NCI-H510A (cell line): ENCODE results near the gene PSMA6.
"Not testable (repeated sequence)": the region's sequence is repeated elsewhere in the genome, so short reads cannot be mapped to it uniquely, and the experiment has no call there.

Experiments used
- DNase-seq: peaks from one replicate; lab custom pipeline; 2025; lab: John Stamatoyannopoulos, UW

PSMA6 gene

GRCh38 chr14:35326375-35326774 lies 34.2 kb downstream of the PSMA6 start:
- no peak for DNase-seq

DNA sequence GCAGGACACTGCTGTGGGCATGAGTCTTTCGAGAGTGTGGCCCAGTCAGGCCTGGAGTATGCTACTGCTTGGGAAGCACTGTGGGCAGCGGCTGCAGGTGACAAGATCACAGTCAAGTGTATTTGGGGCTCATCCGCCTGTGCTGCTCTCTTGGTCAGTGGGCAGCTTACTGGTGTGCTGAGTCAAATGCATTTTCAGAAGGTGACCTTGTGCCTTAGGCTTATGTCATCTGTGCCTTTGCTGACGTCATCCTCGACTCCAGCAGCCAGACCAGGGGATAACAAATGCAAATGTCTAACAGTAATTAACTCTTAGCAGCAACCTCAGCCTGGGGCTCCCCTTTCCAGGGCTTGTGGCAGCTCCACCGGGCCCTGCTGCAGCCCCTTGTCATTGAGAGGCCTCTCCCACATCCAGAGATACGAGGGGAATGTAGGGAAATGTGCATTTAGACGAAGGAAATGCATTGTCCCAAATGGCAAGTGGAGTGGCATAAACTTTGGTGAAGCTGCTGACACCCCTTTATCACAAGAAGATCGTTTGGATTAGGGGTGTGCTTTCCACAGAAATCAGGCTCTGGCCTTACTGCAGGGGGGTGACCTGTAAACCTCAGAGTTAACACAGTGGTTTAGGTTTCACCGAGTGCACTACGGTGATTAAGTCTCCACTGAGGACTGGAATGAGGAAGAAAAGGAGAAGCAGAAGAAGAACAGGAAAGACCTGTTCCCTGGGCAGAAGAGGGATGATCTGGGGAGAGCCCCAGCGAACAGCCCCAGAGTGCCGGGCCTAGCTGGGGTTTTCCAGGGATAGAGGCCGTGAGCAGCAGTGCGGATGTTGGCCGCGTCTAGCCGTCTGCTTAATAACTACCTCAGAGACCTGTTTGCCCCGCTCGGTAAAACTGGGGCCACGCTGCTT lies 39.7 kb downstream of the PSMA6 start:
- peak; percentile 81 for DNase-seq

- peak; percentile 65 for DNase-seq
Observed at GRCh38 chr14:35332517-35333263, 40.5 kb downstream of the PSMA6 start.

DNA sequence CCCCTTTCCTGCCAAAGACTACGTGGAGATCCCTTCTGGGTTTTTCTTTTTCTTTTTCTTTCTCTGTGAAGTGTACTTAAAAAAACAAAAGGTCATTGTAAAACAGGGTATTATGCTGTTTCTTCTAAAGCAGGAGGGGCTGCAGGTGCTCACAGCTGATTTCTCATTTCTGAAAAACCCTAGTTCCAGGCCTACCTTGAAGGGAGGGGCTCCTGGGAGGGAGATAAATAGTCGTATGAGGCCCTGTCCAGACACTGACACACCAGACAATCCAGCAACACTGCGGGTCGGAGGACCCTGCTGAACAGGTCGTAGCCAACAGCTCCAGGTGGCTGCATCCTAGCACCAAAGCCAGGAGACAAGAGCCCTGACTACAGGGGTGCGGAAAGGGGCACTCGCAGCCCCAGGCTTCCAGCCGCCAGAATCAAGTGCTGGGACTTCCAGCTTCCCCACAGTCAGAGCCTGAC lies 41.1 kb downstream of the PSMA6 start:
- DNase-seq = no peak

DNA sequence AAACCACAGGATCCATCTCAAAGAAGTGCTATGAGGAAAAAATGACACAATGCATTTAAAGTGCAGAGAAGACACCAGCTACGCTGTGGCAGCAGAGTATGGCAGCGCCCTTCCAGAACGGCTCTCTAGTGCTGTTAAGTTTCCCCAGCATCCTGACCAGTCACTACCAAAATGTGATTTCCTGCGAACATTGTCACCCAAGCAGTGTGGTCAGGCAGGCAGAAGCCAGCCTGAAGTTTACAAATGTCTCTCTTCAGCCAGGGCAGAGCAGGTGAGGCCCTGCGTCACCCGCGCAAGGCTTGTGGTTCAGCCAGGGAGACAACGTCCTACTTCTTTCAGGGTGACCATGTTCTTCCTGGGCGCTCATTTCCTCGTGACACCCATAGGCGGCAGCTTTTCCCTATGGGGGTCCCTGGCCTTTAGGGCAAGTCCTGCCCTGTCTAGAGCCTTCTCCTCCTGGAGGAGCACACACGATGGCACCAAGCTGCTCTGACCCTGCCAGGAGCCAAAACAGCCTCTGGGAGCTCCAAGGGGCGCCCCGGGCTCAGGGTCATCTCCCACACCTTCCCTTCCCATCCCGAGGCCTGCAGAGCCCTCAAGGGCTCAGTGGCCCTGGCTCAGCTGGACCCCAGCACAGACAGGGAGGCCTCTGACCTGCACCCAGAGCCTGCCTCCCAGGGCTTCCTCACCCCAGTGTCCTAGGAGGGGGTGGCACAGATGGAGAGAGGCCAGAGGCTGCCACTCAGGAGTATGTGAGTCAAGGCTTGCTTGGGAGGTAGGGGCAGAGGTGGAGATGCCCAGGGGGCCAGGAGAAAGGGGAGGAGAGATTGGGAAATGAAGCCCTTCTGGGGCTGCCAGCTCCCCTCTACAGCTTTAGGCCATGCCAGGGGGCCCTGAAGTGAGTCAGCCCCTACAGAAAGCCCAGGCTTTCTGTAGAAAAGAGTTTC lies 41.9 kb downstream of the PSMA6 start:
- DNase-seq = no peak

DNA sequence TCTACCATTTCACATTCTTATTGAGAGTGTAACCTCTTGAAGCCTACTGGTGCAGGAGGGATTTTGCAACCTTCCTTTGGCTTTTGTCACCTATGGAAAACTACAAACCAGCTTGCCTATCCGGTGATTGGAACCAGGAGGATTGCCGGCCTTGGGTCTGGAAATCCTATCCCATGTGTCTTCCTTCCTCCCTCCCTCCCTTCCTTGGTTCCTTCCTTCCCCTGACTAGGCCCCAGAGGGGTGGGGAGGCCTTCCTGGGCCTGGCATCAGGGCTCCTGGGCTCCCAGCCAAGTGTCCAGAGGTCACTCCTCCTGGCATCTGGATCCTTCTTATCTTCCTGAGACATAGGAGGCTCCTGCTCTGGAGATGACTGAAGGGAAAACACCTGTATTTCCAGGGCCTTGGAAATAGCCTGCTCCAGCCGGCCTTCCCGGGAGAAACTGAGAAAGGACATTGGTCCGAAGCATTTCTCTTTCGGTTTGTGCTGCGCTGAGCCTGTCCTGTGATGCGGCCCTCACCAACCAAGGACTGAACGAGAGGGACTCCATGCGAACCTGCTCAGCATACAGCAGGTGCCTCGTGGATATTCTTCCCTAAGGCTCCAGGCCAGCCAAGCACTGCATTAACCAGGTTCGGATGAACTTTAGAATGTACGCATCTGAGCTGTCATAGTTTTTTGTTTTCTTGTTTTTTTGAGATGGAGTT lies 43.4 kb downstream of the PSMA6 start:
- DNase-seq = no peak

- DNase-seq = not testable (repeated sequence)
Observed at GRCh38 chr14:35336171-35336493, 44.0 kb downstream of the PSMA6 start.

DNA sequence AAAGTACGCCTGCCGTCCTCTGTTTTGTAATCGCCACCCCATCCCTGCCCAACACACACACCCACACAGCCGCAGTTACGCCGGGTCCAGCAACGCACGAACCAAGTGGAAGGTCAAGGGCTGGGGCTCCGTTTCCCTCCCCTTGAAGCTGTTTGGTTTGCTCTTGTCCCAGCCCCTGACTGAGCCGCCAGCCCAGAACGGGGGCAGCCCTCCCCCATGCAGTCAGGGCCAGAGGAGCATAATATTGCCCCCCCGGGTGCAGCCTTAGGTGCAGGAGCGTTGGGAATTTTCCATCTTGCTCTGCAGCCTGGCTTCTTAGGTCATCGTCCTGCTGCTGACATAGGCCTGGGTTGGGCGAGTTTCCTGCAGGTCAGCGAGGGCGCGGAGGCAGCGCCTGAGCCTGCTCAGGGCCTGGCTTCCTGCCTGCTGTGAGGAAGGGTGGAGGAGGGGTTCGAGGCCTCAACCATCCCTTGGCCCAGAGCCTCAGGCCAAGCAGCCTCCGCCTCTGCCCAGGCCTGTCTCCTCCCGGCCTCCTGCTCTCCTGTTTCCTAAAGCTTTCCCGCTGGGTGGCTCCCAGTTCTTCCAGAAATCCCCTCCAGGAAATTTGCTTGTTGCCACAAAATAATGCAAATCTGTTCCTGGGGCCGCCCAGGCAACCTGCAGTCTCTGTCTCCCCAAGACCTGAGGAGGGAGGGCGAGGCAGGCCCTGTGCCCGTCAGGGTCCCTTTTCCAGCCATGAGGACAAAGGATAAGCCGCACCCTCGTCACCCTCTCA lies 44.5 kb downstream of the PSMA6 start:
- DNase-seq = peak; percentile 66

DNA sequence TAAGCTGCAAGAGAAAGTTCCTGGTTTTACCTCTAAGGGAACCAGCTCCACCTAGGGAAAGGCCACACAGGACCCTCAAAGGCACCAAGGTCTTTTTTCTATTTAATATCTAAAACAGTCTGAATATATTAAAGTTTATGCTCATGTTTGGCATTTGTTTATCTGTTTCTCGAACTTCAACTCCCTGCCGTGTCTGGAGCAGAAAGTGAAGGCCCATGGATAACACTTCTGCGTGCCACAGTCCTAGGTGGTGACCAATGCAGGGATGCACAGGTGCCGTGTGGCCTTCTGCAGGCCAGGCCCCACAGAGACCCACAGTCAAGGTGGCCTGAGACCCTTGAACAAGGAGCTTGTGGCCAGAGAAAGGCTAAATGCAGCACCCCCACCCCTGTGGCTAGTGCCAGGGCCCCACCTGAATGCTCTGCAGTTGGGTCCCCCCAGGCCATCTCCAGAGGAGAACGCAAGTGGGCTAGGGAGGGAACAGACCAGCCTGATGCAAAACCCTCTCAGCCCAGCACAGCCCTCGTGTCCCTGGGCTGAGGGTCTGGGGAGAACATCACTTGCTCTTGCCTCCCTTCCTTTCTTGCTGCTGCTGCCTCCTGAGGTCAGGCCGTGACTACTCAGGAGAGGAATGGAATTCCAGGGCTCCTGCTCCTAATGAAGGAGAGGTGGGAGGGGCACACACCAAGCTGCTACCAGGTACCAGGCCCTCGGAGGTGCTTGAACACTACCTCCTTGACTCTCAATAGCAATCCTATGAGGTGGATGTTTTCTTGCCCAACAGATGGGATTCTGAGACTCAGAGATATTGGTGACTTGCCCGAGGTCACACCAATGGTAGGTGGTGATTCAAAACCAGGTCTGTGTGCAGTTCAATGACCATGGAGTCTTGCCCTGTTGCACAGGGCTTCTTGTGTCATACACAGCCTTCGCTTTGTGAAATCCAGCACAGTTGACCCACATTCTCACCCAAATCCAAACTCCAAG lies 45.4 kb downstream of the PSMA6 start:
- DNase-seq = no peak

DNA sequence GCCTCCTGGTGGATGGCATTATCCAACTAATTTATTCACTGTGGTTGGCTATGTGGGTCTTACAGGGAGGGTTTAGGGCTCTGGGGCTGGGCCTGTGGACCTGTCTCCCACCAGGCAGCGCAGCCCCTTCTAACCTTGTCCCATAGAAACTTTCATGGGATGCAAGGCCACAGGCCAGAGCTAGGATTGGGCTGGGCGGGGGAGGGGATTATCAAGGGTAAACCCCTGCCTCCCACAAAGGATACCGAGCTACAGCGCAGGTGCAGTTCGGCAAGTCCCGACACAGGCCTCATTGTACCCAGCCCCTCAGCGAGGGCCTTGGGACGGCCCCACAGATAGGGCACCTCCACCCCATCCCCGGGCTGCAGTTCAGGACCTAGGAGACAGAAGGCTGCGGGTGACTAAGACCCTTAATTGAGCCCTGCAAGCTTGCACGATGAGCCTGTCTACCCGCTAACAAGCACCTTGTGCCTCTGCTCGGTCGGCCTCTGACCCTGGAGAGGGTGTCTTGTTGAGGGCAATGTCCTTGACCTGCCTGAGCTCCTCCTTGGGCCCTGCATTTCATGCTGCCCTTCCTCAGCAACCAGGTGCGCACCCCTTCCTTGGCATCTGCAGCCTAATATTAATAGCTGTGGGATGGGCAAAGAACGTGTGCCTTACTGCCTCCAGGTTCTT lies 46.7 kb downstream of the PSMA6 start:
- no peak for DNase-seq

- DNase-seq = no peak
Observed at GRCh38 chr14:35339761-35340406, 47.7 kb downstream of the PSMA6 start.

DNA sequence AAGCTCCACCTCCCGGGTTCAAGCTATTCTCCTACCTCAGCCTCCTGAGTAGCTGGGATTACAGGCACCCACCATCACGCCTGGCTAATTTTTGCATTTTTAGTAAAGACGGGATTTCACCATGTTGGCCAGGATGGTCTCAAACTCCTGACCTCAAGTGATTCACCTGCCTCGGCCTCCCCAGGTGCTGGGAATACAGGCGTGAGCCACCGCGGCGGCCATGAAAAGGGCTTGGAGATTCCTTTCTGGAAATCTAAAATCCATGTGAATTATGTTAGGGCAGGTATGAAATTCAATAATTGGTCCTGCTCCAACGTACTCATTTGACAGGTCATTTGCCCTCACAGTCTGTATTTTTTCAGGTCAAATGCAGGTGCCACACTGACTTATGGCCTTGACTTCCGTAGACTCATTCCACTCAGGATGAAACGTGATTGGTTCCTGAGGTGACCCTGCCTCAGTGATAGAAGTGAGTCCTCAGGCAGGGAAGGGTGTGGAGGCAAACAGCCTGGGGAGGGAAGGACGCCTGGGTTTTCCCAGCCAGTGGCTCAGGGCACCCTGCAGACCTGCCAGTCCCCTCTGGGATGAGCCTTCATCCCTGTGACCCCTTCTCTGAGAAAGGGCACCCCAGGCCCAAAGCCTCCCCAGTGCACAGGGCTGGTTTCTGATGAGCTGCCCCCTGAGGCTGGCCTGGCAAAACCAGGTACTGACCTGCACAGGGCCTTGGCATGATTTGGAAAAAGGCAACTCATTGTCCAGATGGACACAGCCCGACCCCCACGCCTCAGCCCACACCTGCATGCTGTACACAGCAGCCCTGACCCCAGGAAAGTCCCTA lies 48.7 kb downstream of the PSMA6 start:
- DNase-seq = no peak

- no peak for DNase-seq
Observed at GRCh38 chr14:35341454-35341750, 49.2 kb downstream of the PSMA6 start.

DNA sequence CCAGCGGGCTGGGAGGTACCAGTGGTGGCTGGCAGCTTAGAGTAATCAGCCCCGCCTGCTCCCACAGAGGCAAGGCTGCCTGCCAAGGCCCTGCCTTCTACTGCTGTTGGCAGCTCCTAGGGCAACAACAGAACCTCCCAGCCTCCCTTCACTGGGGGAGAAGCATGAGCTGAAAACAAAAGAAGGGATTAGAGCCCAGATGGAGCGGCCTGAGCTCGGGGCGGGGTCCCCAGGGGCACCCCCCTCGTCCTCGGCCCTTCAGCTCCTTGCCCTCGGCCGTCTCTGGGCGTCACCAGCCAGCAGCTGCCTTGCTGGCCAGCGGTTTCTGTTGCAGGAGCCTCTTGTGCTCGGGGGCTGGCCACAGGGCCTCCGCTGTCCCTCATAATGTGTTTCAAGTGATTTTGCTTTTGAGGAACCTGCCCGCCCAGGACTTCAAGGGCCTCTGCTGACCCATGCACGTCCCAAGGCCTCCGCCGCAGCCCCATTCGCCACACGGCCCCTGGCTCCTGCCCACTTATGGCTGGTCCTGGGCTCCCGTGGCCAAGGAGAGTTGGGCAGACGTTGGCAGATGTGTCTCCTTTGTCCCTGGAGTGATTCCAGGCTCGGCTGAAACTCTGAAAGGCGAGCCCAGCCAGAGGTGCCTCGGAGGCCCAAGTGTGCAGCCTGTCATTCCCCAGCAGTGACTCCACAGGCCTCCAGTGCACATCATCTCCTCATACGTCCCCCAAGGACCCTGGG lies 49.7 kb downstream of the PSMA6 start:
- DNase-seq = peak; percentile 97

DNA sequence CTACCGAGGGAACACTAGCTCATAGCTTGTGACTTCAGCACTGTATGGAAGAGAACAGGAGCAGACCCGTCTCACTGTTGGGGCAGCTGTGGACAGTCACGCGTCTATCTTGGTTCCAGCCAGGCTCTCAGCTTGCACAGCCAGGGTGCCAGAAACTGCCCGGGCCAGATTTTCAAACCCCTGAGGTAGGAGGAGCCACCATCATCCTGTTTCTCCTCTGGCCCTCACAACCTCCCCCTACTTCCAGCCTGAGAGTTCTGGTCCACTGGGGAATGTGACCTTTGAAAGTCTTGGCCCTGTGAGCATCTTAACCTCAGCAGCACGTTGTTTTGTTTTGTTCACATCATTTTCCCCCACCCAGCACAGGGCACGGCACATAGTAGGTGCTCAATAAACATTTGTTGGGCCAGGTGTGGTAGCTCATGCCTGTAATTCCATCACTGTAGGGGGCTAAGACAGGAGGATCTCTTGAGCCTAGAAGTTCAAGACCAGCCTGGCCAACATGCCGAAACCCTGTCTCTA lies 50.4 kb downstream of the PSMA6 start:
- no peak for DNase-seq

DNA sequence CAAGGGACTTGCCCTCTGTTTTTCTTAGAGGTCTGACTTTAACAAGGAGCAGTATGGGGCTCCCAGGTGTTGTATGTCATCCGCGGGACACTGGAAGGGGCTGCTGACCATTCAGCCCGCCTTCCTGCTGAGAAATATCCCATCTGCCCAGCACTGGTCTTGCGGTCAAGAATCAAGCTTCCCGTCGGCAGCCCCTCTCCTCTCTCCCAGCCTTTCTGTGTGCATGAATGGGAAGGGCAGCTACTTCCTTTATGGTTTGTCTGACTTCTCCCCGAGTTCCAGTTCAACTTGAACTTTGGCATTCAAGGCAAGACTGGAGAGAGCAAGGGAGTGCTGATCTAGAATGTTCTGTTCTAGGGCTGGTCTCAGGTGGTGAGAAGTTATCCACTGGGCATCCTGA lies 51.5 kb downstream of the PSMA6 start:
- no peak for DNase-seq
